ENCODE measurements around the gene SACS.
"Not testable (repeated sequence)": the region's sequence is repeated elsewhere in the genome, so short reads cannot be mapped to it uniquely, and the experiment has no call there.

Gene SACS

GRCh38 chr13:23418776-23419683 is 14.5 kb downstream of the SACS start:
- no peak for DNase-seq (ENCODE audit: low spot score)

GRCh38 chr13:23414682-23415081 is 18.8 kb downstream of the SACS start:
- no peak for DNase-seq (ENCODE audit: low spot score)

- DNase-seq (ENCODE audit: low spot score): no peak
Measured at GRCh38 chr13:23411706-23412105, 21.8 kb downstream of the SACS start.

- no peak for DNase-seq (ENCODE audit: low spot score)
Measured at GRCh38 chr13:23411220-23411619, 22.3 kb downstream of the SACS start.

GRCh38 chr13:23408026-23408425 is 25.5 kb downstream of the SACS start:
- DNase-seq (ENCODE audit: low spot score): no peak

DNA sequence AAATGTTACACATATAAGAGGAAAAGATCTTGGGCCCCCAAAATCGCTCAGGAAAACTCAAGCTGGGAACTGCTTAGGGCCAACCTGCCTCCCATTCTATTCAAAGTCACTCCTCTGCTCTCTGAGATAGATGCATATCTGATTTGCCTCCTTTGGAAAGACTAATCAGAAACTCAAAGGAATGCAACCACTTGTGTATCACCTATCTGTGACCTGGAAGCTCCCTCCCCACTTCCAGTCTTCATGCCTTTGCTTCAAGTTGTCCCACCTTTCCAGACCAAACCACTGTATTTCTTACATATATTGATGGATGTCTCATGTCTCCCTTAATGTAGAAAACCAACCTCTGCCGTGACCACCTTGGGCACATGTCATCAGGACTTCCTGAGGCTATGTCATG is 32.3 kb downstream of the SACS start:
- not testable (repeated sequence) for DNase-seq (ENCODE audit: low spot score)

GRCh38 chr13:23399347-23399746 is 34.2 kb downstream of the SACS start:
- DNase-seq (ENCODE audit: low spot score): no peak

DNA sequence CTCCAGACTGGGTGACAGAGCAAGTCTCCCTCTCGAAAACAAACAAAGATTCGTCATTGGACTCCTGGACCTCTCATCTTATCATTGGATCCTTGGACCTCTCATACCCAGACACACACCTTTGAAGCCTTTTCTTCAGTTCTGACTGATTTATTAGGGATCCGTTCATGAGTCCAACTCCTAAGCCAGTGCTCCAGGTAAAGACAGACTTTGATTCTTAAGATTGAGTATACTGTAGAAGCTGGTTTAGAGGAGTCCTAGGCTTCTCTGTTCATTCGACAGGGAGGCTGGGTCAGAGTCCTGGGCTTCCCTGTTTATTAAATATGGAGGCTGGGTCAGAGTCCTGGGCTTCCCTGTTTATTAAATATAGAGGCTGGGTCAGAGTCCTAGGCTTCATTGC is 38.7 kb downstream of the SACS start:
- DNase-seq (ENCODE audit: low spot score): no peak

- no peak for DNase-seq (ENCODE audit: low spot score)
Measured at GRCh38 chr13:23392925-23393645, 40.4 kb downstream of the SACS start.

DNA sequence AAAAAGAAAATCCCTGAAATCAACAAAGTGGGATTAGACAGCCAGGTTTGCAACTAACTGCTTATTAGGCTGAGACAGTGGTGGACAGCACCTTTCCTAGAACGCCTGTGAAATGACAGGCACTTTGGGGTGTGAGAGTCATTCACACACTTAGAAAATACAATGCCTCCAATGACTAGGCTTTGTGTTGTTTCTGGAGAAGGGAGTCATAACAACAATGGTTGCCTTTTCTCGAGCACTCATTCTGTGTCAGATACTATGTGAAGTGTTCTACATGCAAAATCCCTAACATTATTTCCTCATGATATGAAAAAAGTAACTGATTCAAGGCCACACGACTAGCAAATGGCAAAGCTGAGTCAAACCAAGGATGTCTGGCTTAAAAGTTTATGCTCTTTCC is 41.2 kb downstream of the SACS start:
- DNase-seq (ENCODE audit: low spot score): no peak

- DNase-seq (ENCODE audit: low spot score): no peak
Measured at GRCh38 chr13:23391752-23392151, 41.8 kb downstream of the SACS start.

DNA sequence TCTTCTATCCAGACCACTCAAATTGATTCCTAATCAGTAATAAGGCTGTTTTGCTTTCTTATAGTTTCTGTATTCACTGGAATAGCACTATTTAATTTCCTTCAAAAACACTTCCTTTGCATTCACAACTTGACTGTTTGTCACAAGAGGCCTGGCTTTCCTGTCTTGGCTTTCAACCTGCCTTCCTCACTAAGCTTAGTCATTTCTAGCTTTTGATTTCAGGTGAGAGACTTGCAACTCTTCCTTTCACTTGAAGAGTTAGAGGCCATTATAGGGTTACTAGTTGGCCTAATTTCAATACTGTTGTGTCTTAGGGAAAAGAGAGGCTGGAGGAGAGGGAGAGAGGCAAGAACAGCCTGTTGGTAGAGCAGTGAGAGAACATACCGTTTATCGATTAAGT is 47.0 kb downstream of the SACS start:
- DNase-seq (ENCODE audit: low spot score): no peak

GRCh38 chr13:23385931-23386330 is 47.6 kb downstream of the SACS start:
- no peak for DNase-seq (ENCODE audit: low spot score)

GRCh38 chr13:23384111-23384510 is 49.4 kb downstream of the SACS start:
- no peak for DNase-seq (ENCODE audit: low spot score)

GRCh38 chr13:23383151-23383550 is 50.4 kb downstream of the SACS start:
- no peak for DNase-seq (ENCODE audit: low spot score)

GRCh38 chr13:23381866-23382265 is 51.6 kb downstream of the SACS start:
- no peak for DNase-seq (ENCODE audit: low spot score)

- no peak for DNase-seq (ENCODE audit: low spot score)
Measured at GRCh38 chr13:23380534-23380933, 53.0 kb downstream of the SACS start.

- no peak for DNase-seq (ENCODE audit: low spot score)
Measured at GRCh38 chr13:23377983-23378632, 55.4 kb downstream of the SACS start.

- DNase-seq (ENCODE audit: low spot score): no peak
Measured at GRCh38 chr13:23377579-23377978, 55.9 kb downstream of the SACS start.

- peak; percentile 81 for DNase-seq (ENCODE audit: low spot score)
Measured at GRCh38 chr13:23375001-23375971, 58.2 kb downstream of the SACS start.

DNA sequence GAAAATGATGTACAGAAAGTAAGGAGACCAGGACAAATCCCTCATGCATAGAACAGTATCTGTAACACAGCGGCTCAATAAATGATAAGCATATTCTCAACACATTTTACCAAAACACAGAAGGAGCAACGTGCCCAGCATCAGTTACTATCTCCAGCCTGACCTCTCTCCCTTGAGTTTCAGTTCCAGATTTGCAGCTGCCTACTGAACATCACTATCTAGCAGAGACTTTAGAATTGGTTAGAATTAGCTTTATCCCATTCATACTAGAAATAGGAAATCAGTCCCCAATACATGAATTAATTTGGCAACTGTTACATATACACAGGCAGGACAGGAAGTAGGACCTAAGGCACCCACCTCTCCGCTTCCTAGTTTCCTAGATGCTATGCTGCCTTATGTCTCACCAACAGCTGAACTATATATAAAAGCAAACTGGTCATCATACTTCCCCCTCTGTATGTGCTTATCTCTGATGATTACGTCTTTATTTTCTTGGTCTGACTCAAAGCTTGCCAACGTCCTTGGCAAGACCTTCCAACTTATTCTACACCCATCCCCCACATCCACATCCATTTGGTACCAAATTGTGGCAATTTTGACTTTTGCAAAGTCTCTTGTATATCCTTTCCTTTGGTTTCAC is 61.1 kb downstream of the SACS start:
- DNase-seq (ENCODE audit: low spot score): no peak

All from HuH-7.5 (cell line).